GM18511 (cell line): ENCODE data around the gene EPOP.
A peak's percentile ranks its signal among the peaks of the same experiment; 100 is the strongest.

Experiments used
- ATAC-seq: cut with Tn5 transposase; IDR thresholded peaks from one replicate; pipeline ENCODE4 v1.9.1; 2021; ENCODE audit warnings: mild to moderate bottlenecking, moderate library complexity; ENCODE audit not compliant: unreplicated experiment

The EPOP gene

GRCh38 chr17:38674014-38674748 is 576 bp downstream of the EPOP start:
- peak; percentile 16 for ATAC-seq

GRCh38 chr17:38673707-38674013 is 1.1 kb downstream of the EPOP start:
- no peak for ATAC-seq

- no peak for ATAC-seq
Measured at GRCh38 chr17:38672788-38673706, 1.7 kb downstream of the EPOP start.

- ATAC-seq: no peak
Measured at GRCh38 chr17:38671939-38672720, 2.6 kb downstream of the EPOP start.

- ATAC-seq: no peak
Measured at GRCh38 chr17:38669520-38669919, 5.2 kb downstream of the EPOP start.

- no peak for ATAC-seq
Measured at GRCh38 chr17:38667787-38668122, 7.0 kb downstream of the EPOP start.

GRCh38 chr17:38667099-38667786 is 7.5 kb downstream of the EPOP start:
- no peak for ATAC-seq

GRCh38 chr17:38663964-38664644 is 10.7 kb downstream of the EPOP start:
- no peak for ATAC-seq

GRCh38 chr17:38663125-38663751 is 11.5 kb downstream of the EPOP start:
- no peak for ATAC-seq

- no peak for ATAC-seq
Measured at GRCh38 chr17:38660097-38661025, 14.4 kb downstream of the EPOP start.

GRCh38 chr17:38659415-38659814 is 15.3 kb downstream of the EPOP start:
- no peak for ATAC-seq

GRCh38 chr17:38658741-38659345 is 15.9 kb downstream of the EPOP start:
- ATAC-seq: no peak

GRCh38 chr17:38657824-38658740 is 16.7 kb downstream of the EPOP start:
- no peak for ATAC-seq

- no peak for ATAC-seq
Measured at GRCh38 chr17:38656959-38657823, 17.6 kb downstream of the EPOP start.

- ATAC-seq: no peak
Measured at GRCh38 chr17:38654411-38655398, 20.1 kb downstream of the EPOP start.
